Natural killer cell (primary cell): ENCODE results near the gene ACADL. TPM values are rescaled to one million over a fixed set of nuclear protein-coding genes. Genes with fewer than 3 reads are reported as not detected.
A peak's percentile ranks its signal among the peaks of the same experiment; 100 is the strongest.

Source experiments
- ATAC-seq, 3 donors: fragments of 150-1000 bp in 2 of 3; fragments of 200-7000 bp in 1 of 3; cut with Tn5 transposase; 1 replicate in 1 of 3; 2 replicates in 2 of 3; pipeline ENCODE4 v1.10.0; 2021; ENCODE audit warnings: mild to moderate bottlenecking in 2 of 3, moderate library complexity in 2 of 3
- DNase-seq, 2 donors: peaks; one replicate each; pipeline versions ENCODE4 v3.0.0 to v3.0.0-alpha.2; 2013 to 2021; ENCODE audit warnings: mixed read lengths in 1 of 2
- H3K27ac ChIP-seq: one replicate; pipeline ENCODE4 v1.5.1; 2013; ENCODE audit warnings: mild to moderate bottlenecking, low read length
- H3K27me3 ChIP-seq: one replicate; pipeline ENCODE4 v1.6.1; 2013; ENCODE audit warnings: low read length; ENCODE audit not compliant: control insufficient read depth, insufficient read depth
- H3K36me3 ChIP-seq: one replicate; pipeline ENCODE4 v1.6.1; 2013; ENCODE audit warnings: low read length; ENCODE audit not compliant: control insufficient read depth, insufficient read depth
- H3K4me1 ChIP-seq: one replicate; pipeline ENCODE4 v1.6.1; 2013; ENCODE audit warnings: low read length; ENCODE audit not compliant: control insufficient read depth, insufficient read depth
- H3K4me3 ChIP-seq: one replicate; pipeline ENCODE4 v1.5.1; 2013; ENCODE audit warnings: low read length
- H3K9me3 ChIP-seq: one replicate; pipeline ENCODE4 v1.6.1; 2013; ENCODE audit warnings: low read length; ENCODE audit not compliant: control insufficient read depth, insufficient read depth
- H3K27ac Mint-ChIP-seq, 2 donors: one replicate each; pipeline ENCODE4 v1.8.0; 2022; ENCODE audit warnings: mild to moderate bottlenecking in 2 of 2, mixed read lengths in 2 of 2, moderate library complexity in 1 of 2
- H3K27me3 Mint-ChIP-seq, 2 donors: one replicate each; pipeline ENCODE4 v1.8.0; 2022; ENCODE audit warnings: low read depth in 2 of 2, mixed read lengths in 2 of 2
- H3K36me3 Mint-ChIP-seq: one replicate; pipeline ENCODE4 v1.8.0; 2022; ENCODE audit warnings: mixed read lengths
- H3K4me1 Mint-ChIP-seq, 2 donors: one replicate each; pipeline ENCODE4 v1.8.0; 2022; ENCODE audit warnings: mixed read lengths in 2 of 2
- H3K4me3 Mint-ChIP-seq: one replicate; pipeline ENCODE4 v1.8.0; 2022; ENCODE audit warnings: mild to moderate bottlenecking, moderate library complexity, mixed read lengths
- H3K9me3 Mint-ChIP-seq, 2 donors: one replicate each; pipeline ENCODE4 v1.8.0; 2022; ENCODE audit warnings: mixed read lengths in 2 of 2
- CTCF ChIP-seq: fragments of 200-600 bp; IDR thresholded peaks from one replicate; pipeline ENCODE4 v1.8.0; 2022; ENCODE audit warnings: antibody characterized with exemption
- whole genome bisulfite sequencing: methylation state at CpG from one replicate; pipeline ENCODE4 v1.1.7; 2013; ENCODE audit warnings: missing lambda C conversion rate; ENCODE audit not compliant: insufficient coverage; 5-methylcytosine and 5-hydroxymethylcytosine counted together
- intact Hi-C: fragments of 100-400 bp; cut with micrococcal nuclease; formaldehyde crosslinking; loops from one replicate; pipeline ENCODE4 v1.14.2; 2022
- total RNA-seq, 4 donors: library from RNA; stranded (reverse); fragments of 120-200 nt in 1 of 4; gene quantifications; one replicate each; pipeline versions ENCODE4 v1.2.3 to v1.2.4, GENCODE V29; 2013 to 2022

ACADL gene
- not detected for total RNA-seq
- not detected for total RNA-seq (2013)

GRCh38 chr2:210224941-210225672, at the start of gene ACADL:
Gene ACADL, minus strand, starts transcription at chr2:210225447. Its CDS starts 184 bp downstream, at chr2:210225263.
- H3K27ac Mint-ChIP-seq: no peak within 1 kb of the TSS
- 2% methylated on average over 66 of the region's 69 CpGs for WGBS
- Histone ChIP-seq H3K27ac (no peak within 1 kb of the TSS), H3K4me1 (peaks cover 3% of the 10 kb centered on the region), H3K9me3 (no peaks in the 10 kb centered on the region), H3K27me3 (peaks cover 21% of the 10 kb centered on the region), H3K4me3 (no peak within 1 kb of the TSS), H3K36me3 (no peaks in the 10 kb centered on the region)
- DNase-seq (no peak), ATAC-seq (peak in 1 of 3 donors; percentile 7)
- H3K4me1 Mint-ChIP-seq: peaks cover 0 to 4% of the 10 kb centered on the region in 2 donors
- peaks cover 32 to 51% of the 10 kb centered on the region in 2 donors for H3K27me3 Mint-ChIP-seq
- H3K36me3 Mint-ChIP-seq: no peaks in the 10 kb centered on the region
- no peaks in the 10 kb centered on the region for H3K9me3 Mint-ChIP-seq
- intact Hi-C loops: no loop called here
- no peak within 1 kb of the TSS for H3K4me3 Mint-ChIP-seq
- no peak for TF ChIP-seq CTCF

GRCh38 chr2:210271300-210271699, 46.1 kb upstream of the ACADL start:
- intact Hi-C loops: no loop called here
- Histone ChIP-seq H3K36me3 (no peaks in the 10 kb centered on the region), H3K9me3 (no peaks in the 10 kb centered on the region), H3K4me1 (no peaks in the 10 kb centered on the region), H3K4me3 (no peak overlapping the region), H3K27ac (no peak overlapping the region), H3K27me3 (no peaks in the 10 kb centered on the region)
- no peaks in the 10 kb centered on the region for H3K9me3 Mint-ChIP-seq
- H3K4me1 Mint-ChIP-seq: no peaks in the 10 kb centered on the region
- DNase-seq: no peak
- no peak for ATAC-seq
- no peak for TF ChIP-seq CTCF
- H3K27me3 Mint-ChIP-seq: no peaks in the 10 kb centered on the region
- H3K4me3 Mint-ChIP-seq: no peak overlapping the region
- H3K36me3 Mint-ChIP-seq: no peaks in the 10 kb centered on the region
- no peak overlapping the region for H3K27ac Mint-ChIP-seq

- no peaks in the 10 kb centered on the region for H3K36me3 Mint-ChIP-seq
- H3K4me3 ChIP-seq: no peak overlapping the region
- intact Hi-C loops: no loop called here
- H3K27me3 Mint-ChIP-seq: no peaks in the 10 kb centered on the region
- 23% methylated on average over 2 of the region's 3 CpGs for WGBS
- H3K27ac Mint-ChIP-seq: no peak overlapping the region
- no peak overlapping the region for H3K4me3 Mint-ChIP-seq
- no peaks in the 10 kb centered on the region for H3K4me1 ChIP-seq
- H3K27ac ChIP-seq: no peak overlapping the region
- no peaks in the 10 kb centered on the region for H3K4me1 Mint-ChIP-seq
- no peaks in the 10 kb centered on the region for H3K9me3 ChIP-seq
- DNase-seq (no peak), ATAC-seq (no peak)
- H3K36me3 ChIP-seq: no peaks in the 10 kb centered on the region
- H3K9me3 Mint-ChIP-seq: no peaks in the 10 kb centered on the region
- TF ChIP-seq CTCF: no peak
- H3K27me3 ChIP-seq: no peaks in the 10 kb centered on the region
Measured at GRCh38 chr2:210269148-210269547, 43.9 kb upstream of the ACADL start.

GRCh38 chr2:210268281-210268680, 43.0 kb upstream of the ACADL start:
- H3K27me3 ChIP-seq: no peaks in the 10 kb centered on the region
- DNase-seq (no peak), ATAC-seq (no peak)
- H3K9me3 ChIP-seq: peaks cover 2% of the 10 kb centered on the region
- intact Hi-C loops: no loop called here
- H3K27ac ChIP-seq: no peak overlapping the region
- WGBS: no CpG with 5 or more reads among the region's 1 CpG
- H3K36me3 ChIP-seq: no peaks in the 10 kb centered on the region
- no peaks in the 10 kb centered on the region for H3K4me1 ChIP-seq
- Mint-ChIP-seq H3K4me1 (no peaks in the 10 kb centered on the region), H3K4me3 (no peak overlapping the region), H3K9me3 (no peaks in the 10 kb centered on the region), H3K27ac (no peak overlapping the region), H3K27me3 (no peaks in the 10 kb centered on the region), H3K36me3 (no peaks in the 10 kb centered on the region)
- TF ChIP-seq CTCF: no peak
- no peak overlapping the region for H3K4me3 ChIP-seq
